A549 treated with DMSO at 1 μM for 4 hours (cell line): ENCODE results near the gene ZNF275. TPM values are rescaled to one million over a fixed set of nuclear protein-coding genes. Genes with fewer than 3 reads are reported as not detected.

ENCODE experiments used
- total RNA-seq: library from RNA; stranded (reverse); fragments of 200-300 nt; extraction: Qiagen RNA extraction; gene quantifications from 5 replicates; pipeline ENCODE4 v1.2.3, GENCODE V29; 2022; ENCODE audit warnings: low read depth

Gene ZNF275, protein sequence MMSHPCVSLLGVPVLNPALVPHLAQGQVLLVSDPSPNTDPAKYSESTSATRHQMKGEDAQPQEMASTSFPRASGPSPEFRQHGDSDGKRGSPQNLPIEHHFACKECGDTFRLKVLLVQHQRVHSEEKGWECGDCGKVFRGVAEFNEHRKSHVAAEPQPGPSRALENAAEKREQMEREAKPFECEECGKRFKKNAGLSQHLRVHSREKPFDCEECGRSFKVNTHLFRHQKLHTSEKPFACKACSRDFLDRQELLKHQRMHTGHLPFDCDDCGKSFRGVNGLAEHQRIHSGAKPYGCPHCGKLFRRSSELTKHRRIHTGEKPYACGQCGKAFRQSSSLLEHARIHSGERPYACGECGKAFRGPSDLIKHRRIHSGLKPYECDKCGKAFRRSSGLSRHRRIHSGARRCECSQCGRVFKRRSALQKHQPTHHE
- total RNA-seq: 5.7 to 7.5 TPM (median 5.9 TPM) in 5 replicates

GRCh38 chrX:153333821-153334653, at the start of gene ZNF275:
Gene ZNF275 (plus strand): TSS chrX:153334153. CDS start chrX:153336680, 2,527 bp downstream.

GRCh38 chrX:153321381-153322124, 12.4 kb upstream of the ZNF275 start, which contains the start of gene PNMA6F:
Gene PNMA6F (minus strand): TSS chrX:153321767. CDS start chrX:153320674, 1,093 bp downstream.

DNA sequence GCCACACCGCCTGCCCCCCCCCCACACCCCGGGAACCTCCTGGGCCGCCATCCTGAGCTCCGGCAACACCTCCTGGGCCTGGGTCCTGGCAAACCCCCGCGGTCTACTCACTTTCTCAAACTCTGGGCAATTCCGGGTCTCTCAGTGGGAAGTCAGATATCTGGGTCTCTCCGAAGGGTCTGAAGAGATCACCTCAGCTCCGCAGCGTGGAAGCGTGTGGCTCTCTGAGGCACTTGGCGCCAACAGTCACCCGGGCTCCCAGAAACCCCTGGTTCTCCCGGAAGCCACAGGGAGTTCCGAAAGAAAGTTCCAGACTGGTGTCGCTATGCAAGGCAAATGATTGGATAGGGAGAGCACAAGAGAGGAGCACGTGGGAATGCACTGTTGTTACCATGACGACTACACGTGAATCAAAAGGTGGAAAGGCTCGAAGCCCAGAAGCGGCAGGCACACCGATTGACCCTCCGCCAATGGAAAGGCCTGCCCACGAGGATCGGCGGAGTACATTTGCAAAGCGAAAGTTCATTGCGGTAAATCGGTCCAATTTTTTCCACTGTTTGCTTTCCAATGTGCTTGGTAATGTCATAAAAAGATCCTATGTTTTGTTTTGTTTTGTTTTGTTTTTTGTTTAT, 67.3 kb downstream of the ZNF275 start, which contains the start of gene PNMA6E:
Gene PNMA6E, minus strand, starts transcription at position 218 of the 632 bp plus-strand sequence. CDS start 2,501 bp downstream, outside the sequence.

Other genes starting within 250 kb of the ZNF275 start
- gene MAGEA1, start 154.9 kb upstream of the ZNF275 start, total RNA-seq: 0.07 to 0.12 TPM (median 0.08 TPM) in 3 of 5 replicates, not detected in the others
- not detected in 5 replicates for gene PNMA6F, start 12.4 kb upstream of the ZNF275 start, total RNA-seq
- gene PNMA6E, start 67.2 kb downstream of the ZNF275 start, total RNA-seq: 0.03 to 0.04 TPM in 2 of 5 replicates, not detected in the others
- 0.39 to 0.69 TPM (median 0.56 TPM) in 5 replicates for gene ZFP92, start 77.3 kb downstream of the ZNF275 start, total RNA-seq
- gene TREX2, start 111.9 kb downstream of the ZNF275 start, total RNA-seq: 1.1 to 2.0 TPM (median 1.6 TPM) in 5 replicates
- 53.6 to 60.7 TPM (median 57.7 TPM) in 5 replicates for gene HAUS7, start 136.4 kb downstream of the ZNF275 start, total RNA-seq
- gene BGN, start 160.8 kb downstream of the ZNF275 start, total RNA-seq: not detected in 5 replicates
- 0.04 to 0.25 TPM (median 0.09 TPM) in 5 replicates for gene ATP2B3, start 183.5 kb downstream of the ZNF275 start, total RNA-seq